DOHH2 (cell line): ENCODE data around the gene SUN3.

Experiments
- CTCF ChIP-seq: fragments of 200-600 bp; sonication (generic); IDR thresholded peaks from one replicate; pipeline ENCODE4 v1.5.1; 2014; ENCODE audit warnings: antibody characterized with exemption, mild to moderate bottlenecking, low read depth, low read length; ENCODE audit not compliant: poor library complexity, severe bottlenecking
- EZH2phosphoT487 ChIP-seq: fragments of 200-600 bp; sonication (generic); IDR thresholded peaks from 2 replicates; pipeline ENCODE4 v1.6.1; 2017; ENCODE audit warnings: borderline replicate concordance, mild to moderate bottlenecking, antibody characterized with exemption, low read length, moderate library complexity, mixed read lengths

GRCh38 chr7:47999413-47999812, 29.5 kb downstream of the SUN3 start:
- TF ChIP-seq CTCF (no peak), EZH2phosphoT487 (no peak)
